Measurements from ENCODE around the gene MAPKAP1.
A peak's percentile ranks its signal among the peaks of the same experiment; 100 is the strongest.
"Not testable (repeated sequence)": the region's sequence is repeated elsewhere in the genome, so short reads cannot be mapped to it uniquely, and the experiment has no call there.

The MAPKAP1 gene

DNA sequence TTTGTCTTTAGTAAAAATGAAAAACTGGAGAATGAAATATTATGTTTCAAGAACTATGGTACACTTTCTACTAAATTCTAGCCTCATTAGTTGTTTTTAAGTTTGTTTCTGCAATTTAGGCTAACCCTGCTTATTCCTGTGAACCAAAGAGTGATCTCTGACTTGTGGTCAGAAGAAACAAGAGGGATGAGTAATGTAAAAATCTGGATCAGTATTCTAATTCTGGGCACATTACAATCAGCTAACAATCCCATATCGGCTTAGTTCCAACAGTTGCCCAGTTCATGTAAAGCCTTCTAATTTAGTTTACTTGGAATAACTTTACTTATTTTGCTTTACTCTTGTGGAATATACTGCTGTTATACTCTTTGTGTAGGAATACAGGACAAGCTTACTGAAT lies 134.5 kb downstream of the MAPKAP1 start:
- DNase-seq (ENCODE audit: insufficient read length, low spot score); FAIRE-seq: not testable (repeated sequence)

DNA sequence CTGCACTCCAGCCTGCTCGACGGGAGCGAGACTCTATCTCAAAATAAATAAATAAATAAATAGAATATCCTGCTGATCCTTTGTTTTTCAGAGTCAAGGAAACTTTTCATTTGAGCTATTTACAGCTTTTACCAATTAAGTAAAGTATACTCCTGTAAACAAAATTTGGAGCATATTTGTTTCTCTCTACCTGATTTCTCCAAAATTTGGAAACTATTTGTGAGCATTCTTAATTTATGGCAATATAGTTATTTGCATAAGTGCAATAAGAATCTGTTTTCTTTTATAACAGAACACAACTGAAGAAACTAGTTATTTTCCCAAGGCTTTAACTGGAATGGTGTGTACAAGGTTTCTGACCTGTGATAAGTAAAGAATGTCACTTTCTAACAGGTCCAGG lies 135.2 kb downstream of the MAPKAP1 start:
- DNase-seq (ENCODE audit: insufficient read length, low spot score); FAIRE-seq: not testable (repeated sequence)

DNA sequence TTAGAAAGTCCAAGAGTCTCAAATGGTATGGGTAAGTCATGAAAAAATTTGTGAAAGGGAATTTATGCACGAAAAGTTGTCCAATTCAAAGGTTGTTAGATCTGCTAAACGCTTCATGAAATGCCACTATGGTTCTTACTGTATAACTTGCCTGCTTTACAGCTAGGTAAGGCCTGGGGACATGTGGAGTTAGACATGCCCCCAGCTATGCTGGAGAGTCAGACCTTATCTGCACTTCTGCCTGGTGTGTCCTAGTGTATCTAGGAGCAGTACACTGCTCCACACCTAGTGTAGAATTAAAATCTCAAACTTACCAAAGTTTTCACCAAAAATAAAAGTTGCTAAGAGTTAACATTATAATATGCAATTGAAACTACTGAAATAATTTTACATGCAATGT lies 136.8 kb downstream of the MAPKAP1 start:
- FAIRE-seq (no peak), DNase-seq (ENCODE audit: insufficient read length, low spot score) (no peak)

DNA sequence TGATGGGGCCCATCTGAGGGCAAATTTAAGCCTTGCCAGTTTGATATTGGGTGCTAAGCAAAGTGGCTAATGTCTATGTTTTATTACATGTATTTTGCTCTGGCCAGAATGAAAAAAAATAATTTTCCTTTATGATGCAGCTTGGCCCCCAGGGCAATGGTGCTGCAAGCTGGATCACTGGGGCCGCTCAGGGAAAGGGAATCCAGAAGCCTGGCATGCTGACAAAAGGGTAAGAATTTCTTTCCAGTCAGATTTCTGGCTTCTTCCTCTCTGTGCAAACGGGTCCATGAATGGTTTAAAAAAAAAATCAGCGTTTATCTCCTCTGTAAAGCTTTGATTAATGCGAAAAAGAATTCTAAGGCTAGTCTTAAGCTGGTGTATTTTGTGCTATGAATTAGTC lies 138.4 kb downstream of the MAPKAP1 start:
- DNase-seq (ENCODE audit: insufficient read length, low spot score), result no peak

DNA sequence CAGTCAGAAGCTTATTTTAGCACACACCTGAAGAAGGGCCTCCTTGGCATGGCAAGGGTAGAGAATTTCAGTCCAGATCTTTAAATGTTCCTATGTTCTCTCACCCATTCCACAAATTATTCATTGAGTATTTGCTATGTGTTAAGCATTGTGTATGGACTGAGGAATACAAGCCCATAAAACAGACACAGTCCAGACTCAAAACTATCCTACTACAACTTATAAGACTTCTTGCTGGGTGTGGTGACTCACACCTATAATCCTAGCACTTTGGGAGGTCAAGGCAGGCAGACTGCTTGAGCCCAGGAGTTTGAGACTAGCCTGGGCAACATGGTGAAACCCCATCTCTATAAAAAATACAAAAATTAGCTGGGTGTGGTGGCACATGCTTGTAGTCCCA lies 141.0 kb downstream of the MAPKAP1 start:
- DNase-seq (ENCODE audit: insufficient read length, low spot score), result not testable (repeated sequence)

More for the DNA sequence above, 138.4 kb downstream of the MAPKAP1 start:
- no peak for FAIRE-seq

DNA sequence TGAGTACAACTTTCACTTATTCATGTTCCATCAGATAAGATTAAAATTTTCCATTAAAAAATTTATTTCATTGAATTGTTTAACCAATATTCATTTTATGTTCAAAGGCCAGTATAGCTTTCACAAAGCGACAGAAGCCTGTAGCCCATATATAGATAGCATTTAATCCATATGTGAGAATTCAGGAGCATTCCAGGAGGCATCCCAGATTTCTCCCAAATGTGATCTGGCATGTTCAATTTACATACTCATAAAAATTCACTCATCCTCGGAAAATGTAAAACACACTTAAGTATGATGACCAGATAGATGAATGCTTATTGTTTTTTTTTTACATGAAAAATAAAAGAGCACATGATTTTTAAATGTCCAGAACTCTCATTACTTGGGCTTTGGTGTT lies 141.9 kb downstream of the MAPKAP1 start:
- DNase-seq (ENCODE audit: insufficient read length, low spot score) (no peak), FAIRE-seq (no peak)

More for the DNA sequence above, 141.0 kb downstream of the MAPKAP1 start:
- FAIRE-seq, result not testable (repeated sequence)

DNA sequence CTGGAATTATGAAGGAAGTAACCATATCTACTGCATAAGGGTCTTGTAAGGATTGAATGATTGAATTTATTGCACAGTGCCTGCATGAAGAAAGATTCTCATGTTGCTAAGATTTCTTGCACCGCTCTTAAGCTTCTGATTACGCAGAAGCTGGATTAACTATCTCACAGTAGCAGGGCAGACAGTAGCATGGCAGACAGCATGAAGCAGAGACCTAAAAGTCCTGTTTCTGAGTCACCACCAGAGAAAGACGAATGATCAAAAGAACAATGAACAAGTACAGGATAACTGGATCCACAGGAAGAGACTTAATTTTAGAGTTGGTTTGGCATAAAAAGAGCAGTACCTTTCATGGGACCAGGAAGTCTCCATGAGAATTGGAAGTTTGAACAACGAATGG lies 142.4 kb downstream of the MAPKAP1 start:
- FAIRE-seq (no peak), DNase-seq (ENCODE audit: insufficient read length, low spot score) (no peak)

DNA sequence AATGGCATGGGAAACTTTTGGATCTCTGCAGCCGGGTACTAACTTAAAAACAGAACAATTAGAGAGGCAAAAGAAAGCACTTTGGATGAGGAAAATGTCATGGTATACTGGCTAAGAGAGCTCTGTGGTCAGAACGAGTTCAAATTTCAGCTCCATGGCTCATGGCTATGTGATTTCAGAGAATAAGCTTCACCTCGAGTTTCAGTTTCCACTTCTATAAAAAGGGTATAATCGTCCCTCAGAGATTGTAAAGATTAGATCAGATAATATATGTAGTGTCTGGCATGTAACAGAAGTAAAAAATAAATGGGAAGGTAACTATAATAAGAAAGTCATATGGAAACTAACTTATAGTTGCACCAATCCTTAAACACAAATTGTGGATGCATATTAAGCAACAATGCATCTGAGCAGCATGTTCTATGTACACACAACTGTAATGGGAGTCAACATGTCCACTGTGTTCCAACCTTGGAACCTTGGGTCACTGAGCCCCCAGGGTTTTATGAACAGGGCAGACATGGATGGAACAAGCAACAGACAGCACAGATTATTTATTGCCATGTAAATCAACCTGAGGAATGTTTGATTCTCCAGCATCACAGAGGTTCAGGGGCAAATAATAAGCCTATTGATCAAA lies 145.4 kb downstream of the MAPKAP1 start:
- FAIRE-seq, result no peak
- DNase-seq (ENCODE audit: insufficient read length, low spot score), result no peak

DNA sequence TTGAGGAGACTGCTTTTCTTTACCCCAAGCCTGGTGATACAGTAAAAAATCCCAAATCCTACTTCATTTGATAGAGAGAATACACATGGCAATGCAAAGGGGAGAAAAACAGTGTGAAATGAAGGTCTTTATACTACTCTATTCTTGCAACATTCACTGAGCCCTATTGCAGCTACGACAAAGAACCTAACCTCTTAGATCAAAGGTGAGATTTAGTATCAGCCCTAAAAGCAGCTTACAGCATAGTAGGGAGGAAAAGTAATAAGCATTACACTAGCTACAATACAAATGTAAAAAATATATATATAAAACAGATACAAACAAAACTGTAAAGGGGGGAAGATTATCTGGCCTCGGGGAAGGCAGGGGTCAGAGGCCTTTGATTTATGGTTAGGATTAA lies 147.1 kb downstream of the MAPKAP1 start:
- DNase-seq (ENCODE audit: insufficient read length, low spot score), result no peak
- no peak for FAIRE-seq

DNA sequence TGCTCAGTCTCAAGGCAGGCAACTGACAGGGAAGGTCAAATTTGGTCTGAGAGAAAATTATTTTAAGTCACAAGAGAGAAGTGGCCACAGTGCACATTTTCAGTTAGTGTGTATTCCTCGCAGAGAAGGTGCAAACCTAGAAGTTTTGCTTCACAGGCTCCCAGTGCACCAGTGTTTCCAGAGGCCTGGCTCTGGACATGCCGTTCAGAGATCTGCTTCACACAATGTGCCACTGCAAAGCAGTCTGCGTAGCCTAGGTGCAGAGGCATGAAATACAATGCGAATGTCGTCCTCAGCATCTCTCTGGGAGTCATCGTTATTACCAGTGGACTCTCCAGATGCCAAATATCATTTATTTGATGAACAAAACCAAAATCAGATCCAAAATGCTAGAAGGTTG lies 147.8 kb downstream of the MAPKAP1 start:
- DNase-seq (ENCODE audit: insufficient read length, low spot score), result no peak
- no peak for FAIRE-seq

DNA sequence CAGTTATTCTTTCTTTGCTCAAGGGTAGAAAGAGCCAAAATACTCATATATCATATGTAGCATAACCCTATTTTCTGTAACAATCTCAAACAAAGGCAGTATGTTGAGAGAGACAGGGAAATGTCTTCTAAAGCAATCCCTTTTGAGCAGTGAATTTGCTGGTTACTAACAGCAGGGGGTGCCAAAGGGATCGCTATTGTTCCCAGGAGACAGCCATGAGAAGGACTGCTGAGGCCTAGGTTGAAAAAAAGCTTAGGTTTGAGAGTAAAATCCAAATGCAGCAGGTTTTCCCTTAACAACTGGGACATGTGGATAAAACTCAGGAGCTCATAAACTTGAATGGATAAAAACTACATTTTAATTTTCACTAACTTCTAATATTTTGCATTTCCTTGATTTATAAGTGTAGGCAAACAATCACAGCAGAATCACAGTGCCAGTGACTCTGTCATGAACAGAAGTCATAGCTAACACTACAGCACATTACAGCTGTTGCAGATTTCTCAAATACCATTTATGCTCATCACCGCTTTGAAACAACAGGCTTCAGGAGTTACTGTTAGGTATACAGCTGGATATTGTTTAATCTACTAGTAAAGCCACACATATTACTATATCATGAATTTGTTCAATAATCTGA lies 148.4 kb downstream of the MAPKAP1 start:
- DNase-seq (ENCODE audit: insufficient read length, low spot score), result peak; percentile 61
- no peak for FAIRE-seq

DNA sequence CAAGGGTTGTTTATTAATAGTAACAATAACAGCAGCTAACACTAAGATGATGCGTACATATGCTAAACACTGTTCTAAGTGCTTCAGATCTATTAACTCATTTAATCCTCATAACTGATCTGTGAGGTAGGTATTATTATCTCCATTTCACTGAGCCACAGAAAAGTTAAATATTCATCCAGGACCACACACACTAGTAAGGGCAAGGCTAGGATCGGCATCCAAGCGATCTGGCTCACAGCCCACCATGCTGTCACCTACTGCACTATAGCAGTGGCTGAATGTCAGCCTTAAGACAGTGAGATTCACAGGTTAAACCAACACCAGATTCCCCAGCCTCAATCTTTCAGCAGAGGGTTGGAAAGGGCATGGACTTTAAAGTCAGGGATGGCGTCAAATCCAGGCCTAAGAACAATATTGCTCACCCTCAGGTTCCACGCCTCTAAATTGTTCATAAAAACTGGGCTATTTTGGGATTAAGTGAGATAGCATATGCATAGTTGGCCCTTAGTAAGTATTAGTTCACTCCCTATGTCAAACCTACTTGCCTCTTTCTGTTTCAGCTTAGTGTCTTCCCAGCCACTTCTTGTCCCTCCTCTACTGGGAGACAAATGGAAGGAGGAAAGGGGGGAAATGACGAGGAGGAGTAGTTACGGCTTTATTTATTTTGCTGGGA lies 150.8 kb downstream of the MAPKAP1 start:
- DNase-seq (ENCODE audit: insufficient read length, low spot score) (no peak), FAIRE-seq (no peak)

DNA sequence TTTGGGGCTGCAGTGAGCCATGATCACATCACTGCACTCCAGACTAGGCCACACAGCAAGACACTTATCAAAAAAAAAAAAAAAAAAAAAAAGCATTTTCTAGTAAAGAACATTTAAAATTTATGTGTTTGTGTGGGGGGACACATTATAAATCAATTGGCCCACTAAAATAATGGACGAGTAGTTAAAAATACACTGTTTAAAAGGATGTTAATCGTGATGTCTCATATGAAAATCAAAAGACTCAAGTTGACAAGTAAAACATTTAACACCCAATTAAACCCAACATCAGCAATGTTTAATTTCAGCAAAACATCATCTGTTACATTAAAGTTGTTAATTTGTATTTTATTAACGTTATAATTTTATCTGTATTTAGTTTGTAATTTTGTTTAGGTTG lies 152.3 kb downstream of the MAPKAP1 start:
- no peak for DNase-seq (ENCODE audit: insufficient read length, low spot score)
- FAIRE-seq, result no peak

DNA sequence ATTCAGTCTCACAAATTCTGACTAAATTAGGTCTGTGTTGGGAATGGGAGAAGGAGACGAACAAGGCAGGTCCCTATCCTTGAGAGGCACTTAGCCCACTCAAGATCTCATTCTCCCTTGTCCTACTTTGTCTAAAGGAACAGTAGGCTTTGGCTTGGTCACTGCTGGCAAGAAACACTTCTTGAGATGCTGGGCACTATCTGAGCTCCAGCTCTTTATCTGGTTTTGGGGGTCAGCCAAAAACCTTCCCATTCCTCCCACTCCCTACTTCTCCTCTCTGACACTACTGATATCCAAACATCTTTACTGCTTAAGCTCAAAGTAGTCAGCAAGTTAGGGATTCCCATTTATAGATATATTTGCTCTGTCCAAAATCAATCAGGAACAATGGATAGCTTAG lies 155.2 kb downstream of the MAPKAP1 start:
- FAIRE-seq, result no peak
- DNase-seq (ENCODE audit: insufficient read length, low spot score), result no peak

DNA sequence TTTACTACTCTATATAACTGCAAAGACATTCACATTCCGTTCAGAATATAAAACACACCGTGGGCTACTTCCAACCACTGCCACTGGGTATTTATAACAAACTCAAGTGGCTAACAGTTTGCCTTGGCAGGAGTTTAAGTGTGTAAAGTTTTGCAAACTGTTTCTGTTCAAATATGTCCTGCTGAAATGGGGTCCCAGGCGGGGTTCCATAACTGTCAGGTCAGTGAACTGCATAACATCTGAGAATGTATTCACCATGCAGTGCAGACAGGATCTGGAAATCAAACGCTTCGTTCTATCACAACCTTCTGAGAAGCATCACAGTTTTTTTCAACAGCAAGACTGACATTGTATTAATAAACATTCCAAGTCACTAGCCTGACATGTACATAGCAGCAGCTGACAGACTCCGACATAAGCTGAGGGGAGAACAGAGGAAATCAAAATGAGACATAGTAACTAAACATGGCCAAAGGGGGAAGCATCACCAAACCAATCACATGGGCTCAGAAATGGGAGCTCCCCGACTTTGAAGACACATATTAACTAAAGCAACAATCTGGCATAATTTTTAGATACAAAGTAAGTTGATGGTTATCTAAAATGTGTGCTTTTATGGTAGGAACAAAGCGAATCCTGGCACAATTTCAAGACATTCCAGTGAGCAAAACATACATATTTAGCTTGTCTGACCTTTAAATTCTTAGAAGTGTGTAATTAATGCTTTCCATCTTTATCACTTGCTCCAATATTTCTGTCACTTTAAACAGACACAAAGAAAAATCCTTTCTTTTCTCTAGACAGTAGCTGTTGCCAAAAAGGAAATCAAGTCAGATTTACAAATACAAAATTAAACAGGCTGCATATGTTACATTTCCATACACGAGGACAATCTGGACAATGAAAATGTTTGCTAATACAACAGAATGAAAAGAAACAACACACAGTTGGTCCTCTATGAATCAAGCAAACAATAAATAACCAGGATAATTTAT lies 156.8 kb downstream of the MAPKAP1 start:
- no peak for DNase-seq (ENCODE audit: insufficient read length, low spot score)

DNA sequence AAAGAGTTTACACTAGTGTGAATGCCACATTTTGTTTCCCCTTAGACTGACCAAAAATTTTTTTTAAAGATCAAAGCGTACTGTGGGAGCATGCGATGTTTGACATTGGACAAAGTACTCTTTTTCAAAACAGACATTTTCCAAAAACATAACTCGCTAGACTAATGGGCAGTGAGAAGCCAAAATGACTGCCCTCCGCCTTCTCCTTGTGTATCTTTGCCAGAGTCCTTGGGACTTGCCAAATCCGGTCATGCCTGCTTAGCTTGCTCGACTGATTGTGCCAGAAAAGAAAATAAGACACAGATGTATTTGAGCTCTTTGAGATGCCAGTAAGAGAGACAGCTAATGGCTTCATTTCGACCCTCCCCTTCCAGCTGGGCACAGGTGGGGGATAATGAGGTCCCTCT lies 157.5 kb downstream of the MAPKAP1 start:
- DNase-seq (ENCODE audit: insufficient read length, low spot score), result no peak
- no peak for FAIRE-seq

More for the DNA sequence above, 156.8 kb downstream of the MAPKAP1 start:
- no peak for FAIRE-seq

DNA sequence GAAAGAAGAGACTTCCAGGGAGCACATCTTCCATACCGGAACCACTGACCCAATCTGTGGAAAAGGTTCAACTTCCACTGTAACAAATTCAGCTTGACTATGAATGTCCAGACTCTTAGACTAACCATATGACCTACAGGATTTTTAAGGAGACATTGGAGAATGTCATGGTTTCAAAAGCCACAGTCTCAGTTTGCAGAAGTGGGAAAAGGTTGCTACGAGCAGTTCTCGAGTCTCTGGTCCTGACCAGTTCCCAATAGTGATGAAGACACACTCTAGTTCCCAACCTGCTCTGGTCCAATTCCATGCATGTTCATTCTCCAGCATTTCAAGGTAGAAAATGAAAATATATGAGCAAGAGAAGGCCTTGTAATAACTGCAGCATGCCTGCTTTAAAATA lies 158.0 kb downstream of the MAPKAP1 start:
- FAIRE-seq (no peak), DNase-seq (ENCODE audit: insufficient read length, low spot score) (no peak)

DNA sequence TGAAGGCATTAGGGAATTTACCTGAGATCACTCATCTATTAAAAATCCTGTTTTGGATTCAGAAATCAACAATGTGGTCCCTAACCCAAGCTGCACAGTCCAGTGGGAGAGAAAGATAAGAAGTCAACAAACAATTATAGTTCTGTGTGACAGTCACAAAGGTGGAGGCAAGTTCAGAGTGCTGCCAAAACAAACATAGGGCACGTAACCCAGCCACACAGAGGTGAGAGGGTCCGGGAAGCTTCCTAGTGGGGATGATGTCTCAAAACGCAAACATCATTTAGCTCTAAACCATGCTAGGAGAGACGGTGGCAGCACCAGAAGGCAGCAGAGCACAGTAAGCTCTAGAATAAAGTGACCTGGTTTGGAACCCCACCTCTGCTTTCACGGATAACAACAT lies 158.9 kb downstream of the MAPKAP1 start:
- FAIRE-seq, result no peak
- DNase-seq (ENCODE audit: insufficient read length, low spot score), result no peak

DNA sequence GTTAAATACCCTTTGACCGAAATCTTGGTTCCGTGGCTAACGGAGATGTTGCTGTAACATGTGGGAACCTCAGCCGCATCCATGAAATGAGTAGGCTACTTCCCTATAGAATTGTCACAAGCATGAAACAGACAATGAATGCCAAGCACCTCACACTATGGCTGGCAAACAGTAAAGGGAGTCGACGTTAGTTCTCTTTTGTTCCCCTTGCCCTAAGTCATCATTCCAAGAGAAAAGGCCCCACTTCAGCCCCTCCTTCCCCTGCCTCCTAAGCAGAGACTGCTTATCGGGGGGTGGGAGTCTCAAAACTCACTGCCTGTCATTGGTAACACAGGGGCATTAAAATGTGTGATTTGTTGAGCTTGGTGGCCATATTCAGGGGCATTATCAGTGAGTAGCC lies 159.6 kb downstream of the MAPKAP1 start:
- DNase-seq (ENCODE audit: insufficient read length, low spot score) (no peak), FAIRE-seq (no peak)

DNA sequence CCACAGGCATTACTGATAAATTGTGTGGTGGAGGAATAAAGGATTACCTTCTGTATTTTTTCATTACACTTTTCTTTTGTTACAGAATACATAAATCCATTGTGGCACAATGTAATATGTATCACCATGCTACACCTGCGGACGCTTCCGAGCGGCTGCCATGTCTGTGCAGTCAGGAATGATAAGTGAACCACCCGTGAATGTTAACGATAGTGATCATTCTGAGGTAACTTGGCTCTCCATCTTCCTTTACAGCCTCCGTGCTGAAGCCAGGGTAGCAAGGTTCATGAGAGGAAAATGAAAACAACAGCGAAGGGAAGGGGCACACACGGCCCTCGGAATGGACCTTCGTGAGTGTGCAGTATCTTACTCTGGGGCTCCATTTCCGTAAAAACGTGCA lies 161.2 kb downstream of the MAPKAP1 start:
- FAIRE-seq, result no peak
- DNase-seq (ENCODE audit: insufficient read length, low spot score), result no peak

All from HTR-8/SVneo (cell line).